GM19193 (cell line): ENCODE results near the gene TAF11L9.
"Not testable (repeated sequence)": the region's sequence is repeated elsewhere in the genome, so short reads cannot be mapped to it uniquely, and the experiment has no call there.

Experiments used
- POLR2A ChIP-seq: IDR thresholded peaks from 4 replicates; pipeline ENCODE4 v1.6.1; 2011; ENCODE audit not compliant: insufficient read depth, insufficient read length; ENCODE audit errors: extremely low read depth

The TAF11L9 gene

DNA sequence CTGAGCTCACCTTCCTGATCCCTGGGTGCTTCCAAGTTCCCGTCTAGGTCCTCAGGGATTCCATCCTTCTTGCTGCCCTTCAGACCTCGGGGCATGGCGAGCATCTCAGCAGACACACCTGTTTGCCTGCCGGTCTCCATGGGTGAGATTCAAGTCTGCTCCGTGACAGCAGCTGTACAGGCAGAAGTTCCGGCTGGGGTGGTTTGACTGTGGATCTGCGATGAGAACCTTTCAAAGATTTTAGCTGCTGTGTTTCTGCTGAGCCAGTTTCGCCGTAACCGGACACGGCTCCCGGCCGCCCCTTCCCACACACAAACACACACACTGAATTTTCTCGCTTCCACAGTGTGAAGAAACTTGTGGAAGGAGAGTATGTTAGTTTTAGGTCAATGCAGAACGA lies at the start of gene TAF11L9:
Gene TAF11L9 (minus strand): TSS at position 140 of the 400 bp plus-strand sequence.
- TF ChIP-seq POLR2A = not testable (repeated sequence)

DNA sequence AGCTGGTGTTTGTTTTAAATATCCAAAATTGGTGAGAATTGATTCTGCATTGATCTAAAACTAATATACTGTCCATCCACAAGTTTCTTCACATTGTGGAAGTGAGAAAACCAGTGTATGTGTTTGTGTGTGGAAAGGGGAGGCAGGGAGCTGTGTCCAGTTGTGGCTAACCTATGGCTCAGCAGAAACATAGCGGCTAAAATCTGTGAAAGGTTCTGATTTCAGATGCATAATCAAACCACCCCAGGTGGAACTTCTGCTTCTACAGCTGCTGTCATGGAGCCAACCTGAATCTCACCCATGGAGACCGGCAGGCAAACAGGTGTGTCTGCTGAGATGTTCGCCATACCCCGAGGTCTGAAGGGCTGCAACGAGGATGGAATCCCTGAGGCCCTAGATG lies 40.0 kb upstream of the TAF11L9 start, which contains the start of gene TAF11L14:
Gene TAF11L14 (plus strand): TSS at position 301 of the 400 bp plus-strand sequence.
- TF ChIP-seq POLR2A = no peak

DNA sequence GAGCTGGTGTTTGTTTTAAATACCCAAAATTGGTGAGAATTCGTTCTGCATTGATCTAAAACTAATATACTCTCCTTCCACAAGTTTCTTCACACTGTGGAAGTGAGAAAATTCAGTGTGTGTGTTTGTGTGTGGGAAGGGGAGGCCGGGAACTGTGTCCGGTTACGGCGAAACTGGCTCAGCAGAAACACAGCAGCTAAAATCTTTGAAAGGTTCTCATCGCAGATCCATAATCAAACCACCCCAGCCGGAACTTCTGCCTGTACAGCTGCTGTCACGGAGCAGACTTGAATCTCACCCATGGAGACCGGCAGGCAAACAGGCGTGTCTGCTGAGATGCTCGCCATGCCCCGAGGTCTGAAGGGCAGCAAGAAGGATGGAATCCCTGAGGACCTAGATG lies 37.6 kb upstream of the TAF11L9 start, which contains the start of gene TAF11L13:
Gene TAF11L13 (plus strand): TSS at position 301 of the 400 bp plus-strand sequence.
- TF ChIP-seq POLR2A = not testable (repeated sequence)

DNA sequence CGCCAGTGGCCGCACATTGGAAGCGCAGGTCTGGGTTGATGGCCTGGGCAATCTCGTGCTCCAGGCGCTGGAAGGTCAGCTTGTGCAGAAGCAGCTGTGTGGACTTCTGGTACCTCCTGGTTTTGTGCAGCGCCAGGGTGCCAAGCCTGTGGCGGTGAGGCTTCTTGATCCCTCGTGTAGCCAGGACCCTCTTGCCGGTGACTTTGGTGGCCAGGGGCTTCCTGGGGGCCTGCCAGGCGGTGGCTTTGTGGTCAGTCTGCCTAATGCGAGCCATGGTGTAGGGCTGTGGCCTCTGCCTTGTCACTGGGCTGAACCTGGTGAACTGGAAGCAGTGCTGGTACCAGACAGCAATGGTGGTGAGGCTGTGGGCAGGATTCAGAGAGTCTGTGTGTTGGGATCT lies 31.5 kb upstream of the TAF11L9 start:
- no peak for TF ChIP-seq POLR2A

DNA sequence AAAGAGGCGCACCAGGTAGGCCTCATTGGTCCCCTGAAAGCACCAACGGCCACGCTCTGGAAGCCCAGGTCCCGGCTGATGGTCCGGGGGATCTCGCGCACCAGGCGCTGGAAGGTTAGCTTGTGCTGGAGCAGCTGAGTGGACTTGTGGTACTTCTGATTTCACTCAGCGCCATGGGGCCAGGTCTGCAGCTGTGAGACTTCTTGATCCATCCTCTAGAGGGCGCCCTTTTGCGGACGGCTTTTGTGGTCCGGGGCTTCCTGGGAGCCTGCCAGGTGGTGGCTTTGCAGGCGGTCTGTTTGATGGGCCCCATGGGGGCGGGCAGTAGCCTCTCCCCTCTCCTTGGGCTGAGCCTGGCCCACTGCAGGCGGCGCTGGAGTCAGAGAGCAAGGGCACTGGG lies 26.4 kb upstream of the TAF11L9 start:
- TF ChIP-seq POLR2A = no peak

DNA sequence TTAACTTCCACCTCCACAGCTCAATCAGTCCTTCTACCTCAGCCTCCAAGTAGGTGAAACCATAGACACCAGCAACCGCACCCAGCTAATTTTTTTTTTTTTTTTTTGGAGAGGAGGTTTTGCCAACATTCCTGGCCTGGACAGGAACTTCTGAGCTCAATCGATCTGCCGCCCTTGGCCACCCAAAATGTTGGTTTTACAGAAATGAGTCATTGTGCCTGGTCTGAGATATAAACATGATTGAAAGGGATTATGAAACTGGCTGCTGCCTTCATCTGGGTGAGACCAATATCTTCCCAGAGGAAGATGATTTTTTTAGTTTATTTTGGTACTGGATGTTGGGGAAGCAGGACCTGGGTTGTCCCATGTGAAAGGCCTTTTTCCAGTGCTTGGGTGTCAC lies 25.2 kb upstream of the TAF11L9 start:
- no peak for TF ChIP-seq POLR2A

DNA sequence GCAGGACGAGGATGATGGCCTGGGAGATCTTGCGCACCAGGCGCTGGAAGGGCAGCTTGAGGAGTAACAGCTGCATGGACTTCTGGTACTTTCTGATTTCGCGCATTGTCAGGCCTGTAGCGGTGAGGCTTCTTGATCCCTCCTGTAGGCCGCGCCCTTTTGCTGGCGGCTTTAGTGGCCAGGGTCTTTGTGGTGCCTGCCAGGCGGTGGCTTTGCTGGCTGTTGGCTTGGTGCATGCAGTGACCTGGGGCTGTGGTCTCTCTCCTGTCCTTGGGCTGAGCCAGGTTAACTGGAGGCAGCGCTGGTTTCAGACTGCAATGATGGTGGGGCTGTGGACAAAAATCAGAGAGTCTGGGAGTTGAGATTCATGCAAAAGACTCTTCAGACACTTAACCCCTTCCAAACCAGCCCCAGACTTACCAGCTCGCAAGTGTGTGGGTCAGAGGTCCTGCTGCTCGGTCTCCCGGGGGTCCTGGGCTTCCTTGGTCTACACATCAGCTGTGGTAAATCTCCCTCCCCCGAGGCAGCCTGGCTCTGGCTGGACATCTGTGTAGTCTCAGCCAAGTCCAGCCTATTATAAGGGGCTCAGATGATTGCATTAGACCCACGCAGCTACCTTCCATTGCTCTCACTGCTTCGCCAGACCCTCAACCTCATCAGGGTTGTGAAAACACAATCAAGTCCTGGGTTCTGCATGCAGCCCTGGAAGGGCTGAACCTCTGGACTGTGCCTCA lies 20.8 kb upstream of the TAF11L9 start:
- TF ChIP-seq POLR2A = no peak

DNA sequence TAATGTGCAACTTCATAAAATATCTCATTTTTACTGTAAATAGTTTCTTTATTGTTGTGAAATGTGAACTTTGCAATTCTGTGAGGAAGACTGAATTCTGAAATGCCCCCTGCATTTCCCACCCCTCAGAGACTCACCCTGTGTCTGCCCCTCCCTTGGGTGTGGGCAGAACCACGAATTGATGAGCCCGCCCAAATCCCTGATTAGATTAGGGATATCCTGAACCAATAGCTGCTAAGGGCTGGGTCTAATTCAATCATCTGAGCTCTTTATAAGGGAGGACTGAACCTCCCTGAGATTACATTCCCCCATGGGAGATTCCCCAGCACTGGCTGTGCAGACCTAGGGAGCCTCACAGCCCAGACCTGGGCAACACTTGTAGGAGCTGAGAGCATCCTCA lies 15.9 kb upstream of the TAF11L9 start, which contains the start of gene TAF11L12:
Gene TAF11L12 (plus strand): TSS at position 301 of the 400 bp plus-strand sequence.
- TF ChIP-seq POLR2A = not testable (repeated sequence)

DNA sequence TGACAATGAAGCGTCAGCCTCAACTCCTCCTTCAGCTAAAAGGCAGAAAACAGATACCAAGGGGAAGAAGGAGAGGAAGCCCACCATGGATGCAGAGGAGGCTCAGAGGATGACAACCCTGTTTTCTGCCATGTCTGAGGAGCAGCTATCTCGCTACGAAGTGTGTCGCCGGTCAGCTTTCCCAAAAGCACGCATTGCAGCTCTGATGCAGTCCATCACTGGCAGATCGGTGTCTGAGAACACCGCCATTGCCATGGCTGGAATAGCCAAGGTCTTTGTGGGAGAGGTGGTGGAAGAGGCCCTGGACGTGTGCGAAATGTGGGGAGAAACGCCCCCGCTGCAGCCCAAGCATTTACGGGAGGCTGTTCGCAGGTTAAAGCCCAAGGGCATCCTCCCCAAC lies 10.8 kb upstream of the TAF11L9 start:
- no peak for TF ChIP-seq POLR2A

DNA sequence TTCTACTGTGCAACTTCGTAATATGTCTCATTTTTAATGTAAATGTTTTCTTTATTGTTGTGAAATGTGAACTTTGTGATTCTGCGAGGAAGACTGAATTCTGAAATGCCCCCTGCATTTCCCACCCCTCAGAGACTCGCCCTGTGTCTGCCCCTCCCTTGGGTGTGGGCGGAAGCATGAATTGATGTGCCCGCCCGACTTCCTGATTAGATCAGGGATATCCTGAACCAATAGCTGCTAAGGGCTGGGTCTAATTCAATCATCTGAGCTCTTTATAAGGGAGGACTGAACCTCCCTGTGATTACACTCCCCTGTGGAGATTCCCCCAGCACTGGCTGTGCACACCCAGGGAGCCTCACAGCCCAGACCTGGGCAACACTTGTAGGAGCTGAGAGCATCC lies 9.7 kb upstream of the TAF11L9 start, which contains the start of gene TAF11L11:
Gene TAF11L11 (plus strand): TSS at position 304 of the 400 bp plus-strand sequence.
- not testable (repeated sequence) for TF ChIP-seq POLR2A

DNA sequence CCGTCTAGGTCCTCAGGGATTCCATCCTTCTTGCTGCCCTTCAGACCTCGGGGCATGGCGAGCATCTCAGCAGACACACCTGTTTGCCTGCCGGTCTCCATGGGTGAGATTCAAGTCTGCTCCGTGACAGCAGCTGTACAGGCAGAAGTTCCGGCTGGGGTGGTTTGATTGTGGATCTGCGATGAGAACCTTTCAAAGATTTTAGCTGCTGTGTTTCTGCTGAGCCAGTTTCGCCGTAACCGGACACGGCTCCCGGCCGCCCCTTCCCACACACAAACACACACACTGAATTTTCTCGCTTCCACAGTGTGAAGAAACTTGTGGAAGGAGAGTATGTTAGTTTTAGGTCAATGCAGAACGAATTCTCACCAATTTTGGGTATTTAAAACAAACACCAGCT lies 3.5 kb upstream of the TAF11L9 start, which contains the start of gene TAF11L10:
Gene TAF11L10 (minus strand): TSS at position 101 of the 400 bp plus-strand sequence.
- not testable (repeated sequence) for TF ChIP-seq POLR2A

DNA sequence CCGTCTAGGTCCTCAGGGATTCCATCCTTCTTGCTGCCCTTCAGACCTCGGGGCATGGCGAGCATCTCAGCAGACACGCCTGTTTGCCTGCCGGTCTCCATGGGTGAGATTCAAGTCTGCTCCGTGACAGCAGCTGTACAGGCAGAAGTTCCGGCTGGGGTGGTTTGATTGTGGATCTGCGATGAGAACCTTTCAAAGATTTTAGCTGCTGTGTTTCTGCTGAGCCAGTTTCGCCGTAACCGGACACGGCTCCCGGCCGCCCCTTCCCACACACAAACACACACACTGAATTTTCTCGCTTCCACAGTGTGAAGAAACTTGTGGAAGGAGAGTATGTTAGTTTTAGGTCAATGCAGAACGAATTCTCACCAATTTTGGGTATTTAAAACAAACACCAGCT lies 3.3 kb downstream of the TAF11L9 start, which contains the start of gene TAF11L8:
Gene TAF11L8 (minus strand): TSS at position 101 of the 400 bp plus-strand sequence.
- not testable (repeated sequence) for TF ChIP-seq POLR2A

DNA sequence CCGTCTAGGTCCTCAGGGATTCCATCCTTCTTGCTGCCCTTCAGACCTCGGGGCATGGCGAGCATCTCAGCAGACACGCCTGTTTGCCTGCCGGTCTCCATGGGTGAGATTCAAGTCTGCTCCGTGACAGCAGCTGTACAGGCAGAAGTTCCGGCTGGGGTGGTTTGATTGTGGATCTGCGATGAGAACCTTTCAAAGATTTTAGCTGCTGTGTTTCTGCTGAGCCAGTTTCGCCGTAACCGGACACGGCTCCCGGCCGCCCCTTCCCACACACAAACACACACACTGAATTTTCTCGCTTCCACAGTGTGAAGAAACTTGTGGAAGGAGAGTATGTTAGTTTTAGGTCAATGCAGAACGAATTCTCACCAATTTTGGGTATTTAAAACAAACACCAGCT lies 8.5 kb downstream of the TAF11L9 start, which contains the start of gene TAF11L7:
Gene TAF11L7 (minus strand): TSS at position 101 of the 400 bp plus-strand sequence.
- not testable (repeated sequence) for TF ChIP-seq POLR2A
